HepG2 (cell line): ENCODE data around the gene ELF1. TPM values are rescaled to one million over a fixed set of nuclear protein-coding genes. Genes with fewer than 3 reads are reported as not detected.
A peak's percentile ranks its signal among the peaks of the same experiment; 100 is the strongest.

Experiments
- ADNP ChIP-seq: sonication (generic); formaldehyde crosslinking; IDR thresholded peaks from 2 replicates; pipeline ENCODE4 v1.4.0; 2020; ENCODE audit warnings: missing genetic modification reagents
- ATF7-NPFF ChIP-seq: sonication (generic); formaldehyde crosslinking; IDR thresholded peaks from 2 replicates; pipeline ENCODE4 v1.8.1; 2023; ENCODE audit warnings: mild to moderate bottlenecking, low read depth, missing genetic modification reagents, moderate library complexity
- CHCHD3 ChIP-seq: sonication (generic); formaldehyde crosslinking; IDR thresholded peaks from 2 replicates; pipeline ENCODE4 v1.8.0; 2022; ENCODE audit warnings: mild to moderate bottlenecking, missing genetic modification reagents, moderate library complexity
- MAZ ChIP-seq, 2 experiments: sonication (generic) in 1 of 2; formaldehyde crosslinking in 1 of 2; IDR thresholded peaks; 2 replicates each; pipeline versions ENCODE4 v1.5.0 to v1.6.1; 2012 to 2020; ENCODE audit warnings: low read depth in 2 of 2, mild to moderate bottlenecking in 2 of 2, borderline replicate concordance in 1 of 2, improper control_type of control experiment in 1 of 2, low read length in 1 of 2, missing genetic modification reagents in 1 of 2, moderate library complexity in 1 of 2
- MTA3 ChIP-seq: sonication (generic); formaldehyde crosslinking; IDR thresholded peaks from 2 replicates; pipeline ENCODE4 v1.4.0; 2020; ENCODE audit warnings: missing genetic modification reagents
- PHF8 ChIP-seq: sonication (generic); formaldehyde crosslinking; IDR thresholded peaks from 2 replicates; pipeline ENCODE4 v1.5.0; 2020; ENCODE audit warnings: missing genetic modification reagents
- RFX5 ChIP-seq: IDR thresholded peaks from 2 replicates; pipeline ENCODE4 v1.6.1; 2011; ENCODE audit warnings: low read depth, low read length, improper control_type of control experiment
- RNF2 ChIP-seq: fragments of 450-650 bp; conservative IDR thresholded peaks from 2 replicates; pipeline ENCODE4 v1.6.1; 2016; ENCODE audit warnings: low read depth
- SMAD3 ChIP-seq: sonication (generic); formaldehyde crosslinking; IDR thresholded peaks from 2 replicates; pipeline ENCODE4 v1.4.0; 2020; ENCODE audit warnings: missing genetic modification reagents
- SNAPC2 ChIP-seq: sonication (generic); formaldehyde crosslinking; IDR thresholded peaks from 2 replicates; pipeline ENCODE4 v1.8.1; 2022; ENCODE audit warnings: mild to moderate bottlenecking, missing genetic modification reagents
- SP4 ChIP-seq: sonication (generic); formaldehyde crosslinking; IDR thresholded peaks from 2 replicates; pipeline ENCODE4 v1.8.1; 2023; ENCODE audit warnings: mild to moderate bottlenecking, missing genetic modification reagents
- SRY ChIP-seq: sonication (generic); formaldehyde crosslinking; IDR thresholded peaks from 2 replicates; pipeline ENCODE4 v1.8.0; 2022; ENCODE audit warnings: mild to moderate bottlenecking, missing genetic modification reagents
- ZNF33A ChIP-seq: sonication (generic); formaldehyde crosslinking; IDR thresholded peaks from 2 replicates; pipeline ENCODE4 v1.5.1; 2020; ENCODE audit warnings: missing genetic modification reagents, mild to moderate bottlenecking, moderate library complexity, borderline replicate concordance
- ZNF704 ChIP-seq: sonication (generic); formaldehyde crosslinking; IDR thresholded peaks from 2 replicates; pipeline ENCODE4 v1.8.1; 2023; ENCODE audit warnings: mild to moderate bottlenecking, inconsistent platforms, moderate library complexity, missing genetic modification reagents, borderline replicate concordance
- ZSCAN22 ChIP-seq: sonication (generic); formaldehyde crosslinking; IDR thresholded peaks from 2 replicates; pipeline ENCODE4 v1.4.0; 2020; ENCODE audit warnings: mild to moderate bottlenecking, missing genetic modification reagents
- polyA plus RNA-seq, 8 experiments: library from polyadenylated mRNA; depleted of rRNA in 3 of 8; stranded (reverse) in 7 of 8; unstranded in 1 of 8; fragments of >200 nt; fragmentation: Illumina TruSeq in 4 of 8; extraction: Trizol in 4 of 8; gene quantifications; 2 replicates each; pipeline versions ENCODE4 v1.2.1 to v1.2.3, GENCODE V29; 2011 to 2016; ENCODE audit warnings: low read depth in 4 of 8, missing spikeins in 1 of 8, mixed read lengths in 1 of 8; ENCODE audit not compliant: insufficient read depth in 1 of 8
- total RNA-seq, 5 experiments: library from RNA; depleted of rRNA; stranded (reverse); fragments of >200 nt; fragmentation: Illumina TruSeq; extraction: Trizol; gene quantifications; 2 replicates each; pipeline ENCODE4 v1.2.3, GENCODE V29; 2016; ENCODE audit warnings: low read depth in 1 of 5
- TF ChIP-seq, protein P1 (sequence below): sonication (generic); formaldehyde crosslinking; IDR thresholded peaks from 2 replicates; pipeline ENCODE4 v1.5.0; 2020; ENCODE audit warnings: missing genetic modification reagents
- TF ChIP-seq, protein P2 (sequence below): sonication (generic); formaldehyde crosslinking; IDR thresholded peaks from 2 replicates; pipeline ENCODE4 v1.4.0; 2020; ENCODE audit warnings: missing genetic modification reagents
- TF ChIP-seq, protein P3 (sequence below): sonication (generic); formaldehyde crosslinking; IDR thresholded peaks from 2 replicates; pipeline ENCODE4 v1.4.0; 2020; ENCODE audit warnings: missing genetic modification reagents

ELF1 gene
- total and polyA plus RNA-seq, 2 of the 13 experiments (the other 11 are each of a cell fraction or from before 2014, with no cell fraction given): 24.6 to 71.5 TPM

GRCh38 chr13:41061075-41061913 lies 42.2 kb upstream of the ELF1 start, which contains the start of gene WBP4 (continued):
- no peak for TF ChIP-seq ZNF704 (CRISPR knock-in tag)
- peak; percentile 87 for TF ChIP-seq SP4 (CRISPR knock-in tag)
- TF ChIP-seq ZNF33A: peak; percentile 62; the same call in 1 of the 2 replicates
- peak; percentile 69 for TF ChIP-seq MAZ (IDR thresholded peaks at IDR 0.05; ENCODE audit: borderline replicate concordance, low read depth, low read length)
- TF ChIP-seq MAZ (CRISPR knock-in tag; IDR thresholded peaks at IDR 0.05; ENCODE audit: low read depth): peak; percentile 84
- TF ChIP-seq SNAPC2 (CRISPR knock-in tag): peak; percentile 74; the same call in 1 of the 2 replicates
- peak; percentile 70; the same call in 1 of the 2 replicates for TF ChIP-seq SRY
- TF ChIP-seq ADNP (CRISPR knock-in tag): 0 out of 2 replicates have a peak, but pooled peaks have one; percentile 5
- peak; percentile 71; the same call in 1 of the 2 replicates for TF ChIP-seq PHF8 (CRISPR knock-in tag)
- peak; percentile 75 for TF ChIP-seq SMAD3 (CRISPR knock-in tag)
- TF ChIP-seq, protein P1, sequence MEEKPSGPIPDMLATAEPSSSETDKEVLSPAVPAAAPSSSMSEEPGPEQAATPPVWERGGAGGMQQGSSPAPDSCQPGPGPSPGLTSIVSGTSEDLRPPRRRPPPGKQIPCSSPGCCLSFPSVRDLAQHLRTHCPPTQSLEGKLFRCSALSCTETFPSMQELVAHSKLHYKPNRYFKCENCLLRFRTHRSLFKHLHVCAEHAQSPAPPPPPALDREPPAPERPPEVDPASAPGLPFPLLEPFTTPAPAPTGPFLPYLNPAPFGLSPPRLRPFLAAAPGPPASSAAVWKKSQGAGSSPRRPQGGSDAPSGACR (CRISPR knock-in tag): peak; percentile 97
- TF ChIP-seq CHCHD3 (CRISPR knock-in tag): 0 out of 2 replicates have a peak, but pooled peaks have one; percentile 46
- TF ChIP-seq, protein P2, sequence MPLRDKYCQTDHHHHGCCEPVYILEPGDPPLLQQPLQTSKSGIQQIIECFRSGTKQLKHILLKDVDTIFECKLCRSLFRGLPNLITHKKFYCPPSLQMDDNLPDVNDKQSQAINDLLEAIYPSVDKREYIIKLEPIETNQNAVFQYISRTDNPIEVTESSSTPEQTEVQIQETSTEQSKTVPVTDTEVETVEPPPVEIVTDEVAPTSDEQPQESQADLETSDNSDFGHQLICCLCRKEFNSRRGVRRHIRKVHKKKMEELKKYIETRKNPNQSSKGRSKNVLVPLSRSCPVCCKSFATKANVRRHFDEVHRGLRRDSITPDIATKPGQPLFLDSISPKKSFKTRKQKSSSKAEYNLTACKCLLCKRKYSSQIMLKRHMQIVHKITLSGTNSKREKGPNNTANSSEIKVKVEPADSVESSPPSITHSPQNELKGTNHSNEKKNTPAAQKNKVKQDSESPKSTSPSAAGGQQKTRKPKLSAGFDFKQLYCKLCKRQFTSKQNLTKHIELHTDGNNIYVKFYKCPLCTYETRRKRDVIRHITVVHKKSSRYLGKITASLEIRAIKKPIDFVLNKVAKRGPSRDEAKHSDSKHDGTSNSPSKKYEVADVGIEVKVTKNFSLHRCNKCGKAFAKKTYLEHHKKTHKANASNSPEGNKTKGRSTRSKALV (CRISPR knock-in tag): no peak; the same call in 1 of the 2 replicates
- TF ChIP-seq RFX5: no peak
- no peak for TF ChIP-seq ZSCAN22 (CRISPR knock-in tag)
- TF ChIP-seq ATF7-NPFF (CRISPR knock-in tag): peak; percentile 78
- TF ChIP-seq, protein P3, sequence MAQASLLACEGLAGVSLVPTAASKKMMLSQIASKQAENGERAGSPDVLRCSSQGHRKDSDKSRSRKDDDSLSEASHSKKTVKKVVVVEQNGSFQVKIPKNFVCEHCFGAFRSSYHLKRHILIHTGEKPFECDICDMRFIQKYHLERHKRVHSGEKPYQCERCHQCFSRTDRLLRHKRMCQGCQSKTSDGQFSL (CRISPR knock-in tag): peak; percentile 76; the same call in 1 of the 2 replicates
- no peak for TF ChIP-seq MTA3
- peak; percentile 64; the same call in 1 of the 2 replicates for TF ChIP-seq RNF2
